Measurements from ENCODE around the gene KIT. TPM values are rescaled to one million over a fixed set of nuclear protein-coding genes. Genes with fewer than 3 reads are reported as not detected.

Gene KIT
- total and polyA plus RNA-seq, 2 experiments from 2014 or later, result 2.7 to 4.1 TPM

- no peaks in the 10 kb centered on the region for H4K20me1 ChIP-seq (ENCODE audit: insufficient read depth, poor library complexity, severe bottlenecking)
- H3K4me2 ChIP-seq, result no peak overlapping the region
- H3K27ac ChIP-seq, result no peak overlapping the region
- no peak overlapping the region for H2AFZ ChIP-seq
- no peak for DNase-seq (ENCODE audit: low spot score)
- no peaks in the 10 kb centered on the region for H3K79me2 ChIP-seq
- H3K4me3 ChIP-seq, result no peak overlapping the region
- 73% methylated on average over 3 of the region's 3 CpGs for WGBS (ENCODE audit: low lambda C conversion rate, missing lambda C conversion rate)
- no peaks in the 10 kb centered on the region for H3K4me1 ChIP-seq (ENCODE audit: insufficient read depth)
- no peaks in the 10 kb centered on the region for H3K9me2 ChIP-seq (replicated peaks; ENCODE audit: insufficient read depth)
- TF ChIP-seq EZH2 (IDR thresholded peaks at IDR 0.05; ENCODE audit: borderline replicate concordance) (no peak), EZH2phosphoT487 (IDR thresholded peaks at IDR 0.05; ENCODE audit: low read depth, severe bottlenecking, unreplicated experiment) (no peak), CTCF (IDR thresholded peaks at IDR 0.05; ENCODE audit: poor library complexity) (no peak)
- H3K9me3 ChIP-seq (ENCODE audit: low read depth), result no peaks in the 10 kb centered on the region
- no peaks in the 10 kb centered on the region for H3K36me3 ChIP-seq (replicated peaks; ENCODE audit: insufficient read depth, low read depth)
- H3K27me3 ChIP-seq, result no peaks in the 10 kb centered on the region
These were observed 61.6 kb downstream of the KIT start for GRCh38 chr4:54719378-54719777.

- no peak overlapping the region for H2AFZ ChIP-seq
- H3K27ac ChIP-seq, result no peak overlapping the region
- no peaks in the 10 kb centered on the region for H4K20me1 ChIP-seq (ENCODE audit: insufficient read depth, poor library complexity, severe bottlenecking)
- H3K36me3 ChIP-seq (replicated peaks; ENCODE audit: insufficient read depth, low read depth), result no peaks in the 10 kb centered on the region
- no peaks in the 10 kb centered on the region for H3K4me1 ChIP-seq (ENCODE audit: insufficient read depth)
- DNase-seq (ENCODE audit: low spot score), result no peak
- H3K79me2 ChIP-seq, result no peaks in the 10 kb centered on the region
- no peak overlapping the region for H3K4me3 ChIP-seq
- no peaks in the 10 kb centered on the region for H3K27me3 ChIP-seq
- no peaks in the 10 kb centered on the region for H3K9me3 ChIP-seq (ENCODE audit: low read depth)
- H3K4me2 ChIP-seq, result no peak overlapping the region
- 61% methylated on average over 3 of the region's 3 CpGs for WGBS (ENCODE audit: low lambda C conversion rate, missing lambda C conversion rate)
- H3K9me2 ChIP-seq (replicated peaks; ENCODE audit: insufficient read depth), result no peaks in the 10 kb centered on the region
- TF ChIP-seq EZH2 (IDR thresholded peaks at IDR 0.05; ENCODE audit: borderline replicate concordance), result no peak
- no peak for TF ChIP-seq EZH2phosphoT487 (IDR thresholded peaks at IDR 0.05; ENCODE audit: low read depth, severe bottlenecking, unreplicated experiment)
- TF ChIP-seq CTCF (IDR thresholded peaks at IDR 0.05; ENCODE audit: poor library complexity), result no peak
These were observed 65.5 kb downstream of the KIT start for GRCh38 chr4:54723220-54723619.

GRCh38 chr4:54723820-54724219 is 66.1 kb downstream of the KIT start:
- Histone ChIP-seq H3K36me3 (replicated peaks; ENCODE audit: insufficient read depth, low read depth) (no peaks in the 10 kb centered on the region), H3K4me2 (no peak overlapping the region), H3K4me3 (no peak overlapping the region), H2AFZ (no peak overlapping the region), H3K27ac (no peak overlapping the region), H3K27me3 (no peaks in the 10 kb centered on the region), H4K20me1 (ENCODE audit: insufficient read depth, poor library complexity, severe bottlenecking) (no peaks in the 10 kb centered on the region), H3K4me1 (ENCODE audit: insufficient read depth) (no peaks in the 10 kb centered on the region), H3K79me2 (no peaks in the 10 kb centered on the region), H3K9me3 (ENCODE audit: low read depth) (no peaks in the 10 kb centered on the region), H3K9me2 (replicated peaks; ENCODE audit: insufficient read depth) (no peaks in the 10 kb centered on the region)
- no peak for DNase-seq (ENCODE audit: low spot score)
- no peak for TF ChIP-seq EZH2 (IDR thresholded peaks at IDR 0.05; ENCODE audit: borderline replicate concordance)
- TF ChIP-seq EZH2phosphoT487 (IDR thresholded peaks at IDR 0.05; ENCODE audit: low read depth, severe bottlenecking, unreplicated experiment), result no peak
- no peak for TF ChIP-seq CTCF (IDR thresholded peaks at IDR 0.05; ENCODE audit: poor library complexity)
- 89% methylated on average over 3 of the region's 3 CpGs for WGBS (ENCODE audit: low lambda C conversion rate, missing lambda C conversion rate)

GRCh38 chr4:54726907-54727306 is 69.2 kb downstream of the KIT start:
- TF ChIP-seq CTCF (IDR thresholded peaks at IDR 0.05; ENCODE audit: poor library complexity) (no peak), EZH2 (IDR thresholded peaks at IDR 0.05; ENCODE audit: borderline replicate concordance) (no peak), EZH2phosphoT487 (IDR thresholded peaks at IDR 0.05; ENCODE audit: low read depth, severe bottlenecking, unreplicated experiment) (no peak)
- 96% methylated on average over 2 of the region's 2 CpGs for WGBS (ENCODE audit: low lambda C conversion rate, missing lambda C conversion rate)
- Histone ChIP-seq H2AFZ (no peak overlapping the region), H3K79me2 (no peaks in the 10 kb centered on the region), H3K9me3 (ENCODE audit: low read depth) (no peaks in the 10 kb centered on the region), H3K27ac (no peak overlapping the region), H4K20me1 (ENCODE audit: insufficient read depth, poor library complexity, severe bottlenecking) (no peaks in the 10 kb centered on the region), H3K4me1 (ENCODE audit: insufficient read depth) (no peaks in the 10 kb centered on the region), H3K27me3 (no peaks in the 10 kb centered on the region), H3K9me2 (replicated peaks; ENCODE audit: insufficient read depth) (no peaks in the 10 kb centered on the region), H3K4me2 (no peak overlapping the region), H3K36me3 (replicated peaks; ENCODE audit: insufficient read depth, low read depth) (no peaks in the 10 kb centered on the region), H3K4me3 (no peak overlapping the region)
- no peak for DNase-seq (ENCODE audit: low spot score)
